Measurements from ENCODE around the gene FGFBP2. TPM values are rescaled to one million over a fixed set of nuclear protein-coding genes. Genes with fewer than 3 reads are reported as not detected.

The FGFBP2 gene
- total RNA-seq, 1 donor from 2014 or later, result not detected

GRCh38 chr4:15983610-15984009, 20.6 kb upstream of the FGFBP2 start:
- H3K27me3 Mint-ChIP-seq (ENCODE audit: low read depth, unreplicated experiment), result no peaks in the 10 kb centered on the region
- peak overlapping the region; percentile 59 for H3K27ac Mint-ChIP-seq (ENCODE audit: unreplicated experiment)
- H3K4me3 Mint-ChIP-seq (ENCODE audit: unreplicated experiment), result no peak overlapping the region
- H3K4me2 ChIP-seq (ENCODE audit: low read length), result peak overlapping the region; percentile 51
- H2AFZ ChIP-seq (ENCODE audit: low read depth, low read length), result no peak overlapping the region
- H3K9ac ChIP-seq (ENCODE audit: low read length), result no peak overlapping the region
- H3K79me2 ChIP-seq (ENCODE audit: insufficient read depth, low read length), result no peaks in the 10 kb centered on the region
- FAIRE-seq (no peak), DNase-seq (ENCODE audit: low read depth) (no peak)
- peaks cover 19% of the 10 kb centered on the region for H3K4me1 Mint-ChIP-seq (ENCODE audit: low read depth, unreplicated experiment)
- H3K4me1 ChIP-seq (ENCODE audit: insufficient read depth, low read length), result peaks cover 10% of the 10 kb centered on the region
- H3K9me3 Mint-ChIP-seq (ENCODE audit: unreplicated experiment), result no peaks in the 10 kb centered on the region
- no peak overlapping the region for H3K4me3 ChIP-seq (ENCODE audit: insufficient read depth, low read depth, low read length)
- no peaks in the 10 kb centered on the region for H3K9me3 ChIP-seq (ENCODE audit: insufficient read depth, low read depth, low read length)
- H3K27ac ChIP-seq (ENCODE audit: low read depth, low read length), result no peak overlapping the region
- H4K20me1 ChIP-seq (ENCODE audit: insufficient read depth, low read length), result no peaks in the 10 kb centered on the region
- H3K36me3 Mint-ChIP-seq (ENCODE audit: low read depth, unreplicated experiment), result peaks cover 13% of the 10 kb centered on the region
- H3K27me3 ChIP-seq (ENCODE audit: insufficient read depth, low read length), result no peaks in the 10 kb centered on the region
- no peaks in the 10 kb centered on the region for H3K36me3 ChIP-seq (ENCODE audit: insufficient read depth, low read length)
- TF ChIP-seq, protein P1, sequence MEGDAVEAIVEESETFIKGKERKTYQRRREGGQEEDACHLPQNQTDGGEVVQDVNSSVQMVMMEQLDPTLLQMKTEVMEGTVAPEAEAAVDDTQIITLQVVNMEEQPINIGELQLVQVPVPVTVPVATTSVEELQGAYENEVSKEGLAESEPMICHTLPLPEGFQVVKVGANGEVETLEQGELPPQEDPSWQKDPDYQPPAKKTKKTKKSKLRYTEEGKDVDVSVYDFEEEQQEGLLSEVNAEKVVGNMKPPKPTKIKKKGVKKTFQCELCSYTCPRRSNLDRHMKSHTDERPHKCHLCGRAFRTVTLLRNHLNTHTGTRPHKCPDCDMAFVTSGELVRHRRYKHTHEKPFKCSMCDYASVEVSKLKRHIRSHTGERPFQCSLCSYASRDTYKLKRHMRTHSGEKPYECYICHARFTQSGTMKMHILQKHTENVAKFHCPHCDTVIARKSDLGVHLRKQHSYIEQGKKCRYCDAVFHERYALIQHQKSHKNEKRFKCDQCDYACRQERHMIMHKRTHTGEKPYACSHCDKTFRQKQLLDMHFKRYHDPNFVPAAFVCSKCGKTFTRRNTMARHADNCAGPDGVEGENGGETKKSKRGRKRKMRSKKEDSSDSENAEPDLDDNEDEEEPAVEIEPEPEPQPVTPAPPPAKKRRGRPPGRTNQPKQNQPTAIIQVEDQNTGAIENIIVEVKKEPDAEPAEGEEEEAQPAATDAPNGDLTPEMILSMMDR (IDR thresholded peaks at IDR 0.05; ENCODE audit: insufficient read depth, low read depth, low read length), result no peak
- TF ChIP-seq EZH2 (IDR thresholded peaks at IDR 0.05; ENCODE audit: insufficient read depth, low read length), result no peak

- H3K4me1 ChIP-seq (ENCODE audit: insufficient read depth, low read length), result peaks cover 10% of the 10 kb centered on the region
Measured at GRCh38 chr4:15982842-15983524, 20.0 kb upstream of the FGFBP2 start.

More at GRCh38 chr4:15982842-15983524, 20.0 kb upstream of the FGFBP2 start:
- no peaks in the 10 kb centered on the region for H3K9me3 ChIP-seq (ENCODE audit: insufficient read depth, low read depth, low read length)
- H3K4me1 Mint-ChIP-seq (ENCODE audit: low read depth, unreplicated experiment), result peaks cover 19% of the 10 kb centered on the region
- H3K27me3 Mint-ChIP-seq (ENCODE audit: low read depth, unreplicated experiment), result no peaks in the 10 kb centered on the region
- H3K4me3 Mint-ChIP-seq (ENCODE audit: unreplicated experiment), result no peak overlapping the region
- no peaks in the 10 kb centered on the region for H3K9me3 Mint-ChIP-seq (ENCODE audit: unreplicated experiment)
- peaks cover 13% of the 10 kb centered on the region for H3K36me3 Mint-ChIP-seq (ENCODE audit: low read depth, unreplicated experiment)
- FAIRE-seq, result no peak
- no peak overlapping the region for H3K27ac ChIP-seq (ENCODE audit: low read depth, low read length)
- H4K20me1 ChIP-seq (ENCODE audit: insufficient read depth, low read length), result no peaks in the 10 kb centered on the region
- H3K27me3 ChIP-seq (ENCODE audit: insufficient read depth, low read length), result no peaks in the 10 kb centered on the region
- peak overlapping the region; percentile 59 for H3K27ac Mint-ChIP-seq (ENCODE audit: unreplicated experiment)
- DNase-seq (ENCODE audit: low read depth), result peak; percentile 56
- H3K79me2 ChIP-seq (ENCODE audit: insufficient read depth, low read length), result no peaks in the 10 kb centered on the region
- no peak overlapping the region for H3K4me3 ChIP-seq (ENCODE audit: insufficient read depth, low read depth, low read length)
- H3K4me2 ChIP-seq (ENCODE audit: low read length), result peak overlapping the region; percentile 51
- H2AFZ ChIP-seq (ENCODE audit: low read depth, low read length), result no peak overlapping the region
- no peaks in the 10 kb centered on the region for H3K36me3 ChIP-seq (ENCODE audit: insufficient read depth, low read length)
- TF ChIP-seq EZH2 (IDR thresholded peaks at IDR 0.05; ENCODE audit: insufficient read depth, low read length), result no peak
- TF ChIP-seq, protein P1 (IDR thresholded peaks at IDR 0.05; ENCODE audit: insufficient read depth, low read depth, low read length), result no peak
- no peak overlapping the region for H3K9ac ChIP-seq (ENCODE audit: low read length)

Data from astrocyte (in vitro differentiated cells and primary cell).